Activated CD4-positive, alpha-beta T cell treated with anti-CD3 and anti-CD28 coated beads for 36 hours (primary cell): Measurements from ENCODE around the gene PLK2. TPM values are rescaled to one million over a fixed set of nuclear protein-coding genes. Genes with fewer than 3 reads are reported as not detected.

Experiments
- ATAC-seq: fragments of 200-7000 bp; cut with Tn5 transposase; one replicate; pipeline ENCODE4 v1.10.0; 2021; ENCODE audit warnings: mild to moderate bottlenecking, moderate library complexity
- CTCF ChIA-PET: fragments of 350-600 bp; sonication (Branson Sonifier 250); formaldehyde crosslinking; loops from one replicate; lab custom pipeline; 2021; ENCODE audit warnings: antibody characterized with exemption; lab: Charles Lee
- POLR2A ChIA-PET: fragments of 350-600 bp; sonication (Branson Sonifier 250); formaldehyde crosslinking; loops from one replicate; lab custom pipeline; 2021; ENCODE audit warnings: antibody characterized with exemption, inconsistent platforms; lab: Charles Lee
- DNase-seq: peaks from one replicate; pipeline ENCODE4 v3.0.0-alpha.2; 2020
- H3K27ac Mint-ChIP-seq: one replicate; pipeline ENCODE4 v1.8.0; 2021; ENCODE audit warnings: mixed read lengths
- H3K27me3 Mint-ChIP-seq: one replicate; pipeline ENCODE4 v1.8.0; 2021; ENCODE audit warnings: mixed read lengths
- H3K36me3 Mint-ChIP-seq: one replicate; pipeline ENCODE4 v1.8.0; 2021; ENCODE audit warnings: low read depth, mixed read lengths
- H3K4me1 Mint-ChIP-seq: one replicate; pipeline ENCODE4 v1.8.0; 2021; ENCODE audit warnings: mixed read lengths
- H3K4me3 Mint-ChIP-seq: one replicate; pipeline ENCODE4 v1.8.0; 2021; ENCODE audit warnings: mild to moderate bottlenecking, moderate library complexity, mixed read lengths
- H3K9me3 Mint-ChIP-seq: one replicate; pipeline ENCODE4 v1.8.0; 2021; ENCODE audit warnings: low read depth, mixed read lengths
- intact Hi-C, 2 experiments: fragments of 100-400 bp; cut with DNase I in 1 of 2; cut with micrococcal nuclease in 1 of 2; formaldehyde crosslinking; loops; one replicate each; pipeline versions ENCODE4 v1.14.2 to v1.15.1; 2022 to 2024; cut with DNase I, micrococcal nuclease
- total RNA-seq, 2 experiments: library from RNA; stranded (reverse); gene quantifications; one replicate each; pipeline ENCODE4 v1.2.3, GENCODE V29; 2021

The PLK2 gene
- total RNA-seq, 2 experiments from 2014 or later: 3.0 to 3.8 TPM

DNA sequence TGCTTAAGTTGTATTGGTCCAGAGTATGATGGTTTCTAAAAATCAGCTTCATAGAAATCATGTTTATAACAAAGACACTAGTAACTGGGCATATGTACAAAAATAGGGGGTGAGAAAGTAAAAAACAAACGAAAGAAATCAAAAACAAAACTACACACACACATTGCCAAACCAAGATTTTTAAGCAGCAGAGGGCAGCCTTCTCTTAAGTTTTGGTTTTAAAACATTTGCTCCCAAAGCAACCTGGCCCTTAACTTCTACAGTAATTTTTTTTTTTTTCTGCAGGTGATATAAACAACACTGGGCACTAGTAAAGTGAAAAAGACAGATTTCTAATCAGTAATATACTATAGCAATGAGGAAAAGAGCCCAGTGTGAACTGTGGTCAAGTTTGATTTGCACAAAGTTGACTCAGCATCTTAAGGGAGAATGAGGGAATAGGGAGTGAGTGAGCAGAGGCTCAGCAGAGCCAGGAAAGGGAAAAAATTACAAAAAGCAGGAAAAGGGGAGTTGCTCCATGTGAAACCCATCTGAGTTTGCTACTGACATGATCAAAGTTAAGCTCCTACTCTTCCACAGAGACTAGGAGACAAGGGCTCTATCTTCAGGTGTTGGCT is 18.0 kb upstream of the PLK2 start:
- Mint-ChIP-seq H3K4me3 (no peak overlapping the region), H3K4me1 (no peaks in the 10 kb centered on the region), H3K9me3 (peaks cover 10% of the 10 kb centered on the region), H3K27ac (no peak overlapping the region), H3K27me3 (peaks cover 4% of the 10 kb centered on the region), H3K36me3 (no peaks in the 10 kb centered on the region)
- intact Hi-C loops: loop anchor here (1.0 to 5.0 kb wide), 2 partner anchors 372 to 374 kb away; no protein-coding TSS in a partner anchor
- DNase-seq: no peak
- no peak for ATAC-seq
- POLR2A ChIA-PET: no interaction called here
- CTCF ChIA-PET: interaction anchor here (0.7 to 2.5 kb wide), 3 partner anchors 25 to 1256 kb away, joined by 3 to 12 read pairs (median 6); no protein-coding TSS in a partner anchor

DNA sequence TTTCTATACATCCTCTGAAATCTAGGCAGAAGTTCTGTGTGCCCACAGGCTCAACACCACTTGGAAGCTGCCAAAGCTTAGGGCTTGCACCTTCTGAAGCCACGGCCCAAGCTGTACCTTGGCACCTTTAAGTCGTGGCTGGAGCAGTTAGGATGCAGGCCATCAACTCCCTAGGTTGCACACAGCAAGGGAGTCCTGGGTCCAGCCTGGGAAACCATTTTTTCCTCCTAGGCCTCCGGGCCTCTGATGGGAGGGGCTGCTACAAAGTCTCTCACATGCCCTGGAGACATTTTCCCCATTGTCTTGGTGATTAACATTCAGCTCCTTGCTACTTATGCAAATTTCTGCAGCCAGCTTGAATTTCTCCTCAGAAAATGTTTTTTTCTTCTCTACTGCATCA is 15.5 kb upstream of the PLK2 start:
- intact Hi-C loops: loop anchor here in 1 of 2 experiments (5.0 kb wide), 1 partner anchor 377 kb away; no protein-coding TSS in a partner anchor
- ATAC-seq: no peak
- H3K27ac Mint-ChIP-seq: no peak overlapping the region

DNA sequence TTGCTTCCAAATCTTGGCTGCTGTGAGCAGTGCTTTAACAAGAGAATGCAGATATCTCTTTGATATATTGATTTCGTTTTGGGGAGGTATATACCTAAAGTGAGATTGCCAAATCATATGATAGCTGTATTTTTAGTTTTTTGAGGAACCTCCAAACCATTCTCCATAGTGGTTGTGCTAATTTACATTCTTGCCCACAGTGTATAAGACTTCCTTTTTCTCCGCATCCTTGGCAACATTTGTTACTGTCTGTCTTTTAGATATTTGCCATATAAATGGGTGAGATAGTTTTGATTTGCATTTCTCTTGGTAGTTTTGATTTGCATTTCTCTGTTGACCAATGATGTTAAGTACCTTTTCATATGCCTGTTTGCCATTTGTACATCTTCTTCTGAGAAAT is 10.0 kb upstream of the PLK2 start:
- DNase-seq: no peak
- Mint-ChIP-seq H3K4me3 (no peak overlapping the region), H3K36me3 (no peaks in the 10 kb centered on the region), H3K27ac (no peak overlapping the region), H3K4me1 (peaks cover 6% of the 10 kb centered on the region), H3K27me3 (peaks cover 2% of the 10 kb centered on the region), H3K9me3 (peaks cover 4% of the 10 kb centered on the region)
- ChIA-PET POLR2A (no interaction called here), CTCF (interaction anchor here (1.7 kb wide), 1 partner anchor 9 kb away, joined by 4 read pairs; no protein-coding TSS in a partner anchor)
- intact Hi-C loops: no loop called here
- ATAC-seq: no peak

More for the DNA sequence above, 15.5 kb upstream of the PLK2 start:
- Mint-ChIP-seq H3K36me3 (no peaks in the 10 kb centered on the region), H3K4me3 (no peak overlapping the region), H3K27me3 (peaks cover 4% of the 10 kb centered on the region), H3K4me1 (no peaks in the 10 kb centered on the region), H3K9me3 (peaks cover 10% of the 10 kb centered on the region)
- no peak for DNase-seq
- ChIA-PET POLR2A (no interaction called here), CTCF (interaction anchor here (1.1 to 1.2 kb wide), 2 partner anchors 12 to 13 kb away, joined by 3 read pairs; no protein-coding TSS in a partner anchor)

DNA sequence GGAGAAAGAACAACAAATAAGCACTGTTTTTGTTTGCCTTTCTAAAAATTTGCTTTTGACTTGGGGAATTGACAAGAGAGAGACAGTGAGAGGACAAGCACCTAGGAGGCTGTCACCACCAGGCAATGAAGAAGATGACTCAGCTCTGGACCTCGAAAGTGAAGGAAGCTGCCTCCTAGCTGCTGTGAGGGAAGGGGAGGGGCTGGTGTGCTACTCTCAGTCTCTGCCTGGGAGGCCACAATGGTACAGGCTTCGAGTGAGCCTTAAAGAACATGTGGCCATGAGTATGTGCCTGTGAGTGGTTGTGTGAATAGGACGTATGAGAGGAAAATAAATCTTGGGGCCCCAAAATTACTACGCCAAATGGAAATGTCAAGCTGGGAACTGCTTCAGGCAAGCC is 7.1 kb upstream of the PLK2 start:
- POLR2A ChIA-PET: no interaction called here
- H3K9me3 Mint-ChIP-seq: no peaks in the 10 kb centered on the region
- H3K36me3 Mint-ChIP-seq: no peaks in the 10 kb centered on the region
- intact Hi-C loops: no loop called here
- H3K27me3 Mint-ChIP-seq: no peaks in the 10 kb centered on the region
- DNase-seq: peak; percentile 57
- H3K4me1 Mint-ChIP-seq: peaks cover 6% of the 10 kb centered on the region
- H3K4me3 Mint-ChIP-seq: no peak overlapping the region
- CTCF ChIA-PET: interaction anchor here (0.6 to 1.0 kb wide), 3 partner anchors 57 to 1143 kb away, joined by 3 read pairs; no protein-coding TSS in a partner anchor
- no peak overlapping the region for H3K27ac Mint-ChIP-seq
- peak; percentile 99 for ATAC-seq

DNA sequence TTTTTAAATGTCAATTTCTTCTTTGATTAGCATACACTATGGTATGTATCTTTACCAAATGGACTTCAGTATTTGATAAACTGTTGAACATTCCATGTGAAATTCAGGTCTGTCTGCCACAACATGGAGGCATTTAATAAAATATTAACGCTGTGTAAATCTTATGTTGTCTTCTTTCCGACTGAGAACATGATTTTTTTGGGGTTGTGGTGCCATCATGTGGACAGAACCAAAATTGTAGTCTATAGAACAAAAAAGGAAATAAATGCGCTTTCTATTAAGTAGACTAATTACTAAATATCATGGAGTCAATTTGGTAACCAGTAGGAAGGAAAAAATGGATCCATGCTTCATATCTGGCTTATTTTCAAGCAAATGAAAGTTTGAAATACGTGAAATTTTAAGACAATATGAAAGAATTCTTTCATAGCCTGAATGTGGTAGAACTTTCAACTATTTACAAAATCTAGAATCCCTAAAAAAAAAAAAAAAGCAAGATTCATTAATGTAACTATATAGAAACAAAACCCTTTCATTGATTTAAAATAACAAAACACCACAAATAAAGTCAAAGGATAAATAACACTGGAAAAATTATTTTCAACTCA is 2.8 kb upstream of the PLK2 start:
- DNase-seq: peak; percentile 46
- Mint-ChIP-seq H3K27me3 (peaks cover 11% of the 10 kb centered on the region), H3K9me3 (no peaks in the 10 kb centered on the region), H3K4me1 (peaks cover 15% of the 10 kb centered on the region), H3K36me3 (no peaks in the 10 kb centered on the region), H3K27ac (no peak overlapping the region), H3K4me3 (no peak overlapping the region)
- intact Hi-C loops: loop anchor here (1.0 to 5.0 kb wide), 6 partner anchors 860 to 1560 kb away; partner anchors contain the start of gene GPBP1 (in 1 of the 2)
- ChIA-PET CTCF (interaction anchor here (0.7 to 4.2 kb wide), 15 partner anchors 12 to 1169 kb away, joined by 3 to 16 read pairs (median 4); no protein-coding TSS in a partner anchor), POLR2A (no interaction called here)
- no peak for ATAC-seq

DNA sequence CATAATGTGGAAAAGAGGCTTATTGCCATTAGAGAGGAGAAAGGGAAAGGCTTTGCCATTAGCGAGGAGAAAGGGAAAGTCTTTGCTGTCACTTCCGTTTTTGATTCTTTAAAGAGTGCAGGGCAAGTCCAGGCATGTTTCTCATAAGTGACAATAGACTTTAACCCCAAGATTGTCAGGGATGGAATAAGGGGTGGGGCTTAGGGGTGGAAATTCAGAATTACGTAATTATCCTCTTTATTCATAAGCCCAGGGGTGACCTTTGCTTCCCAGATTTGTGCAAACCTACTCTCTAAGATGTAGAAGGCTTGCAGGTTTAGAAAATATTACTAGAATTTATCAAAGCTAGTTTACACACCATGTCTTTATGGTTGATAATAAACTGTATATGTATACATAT is 2.3 kb upstream of the PLK2 start:
- Mint-ChIP-seq H3K27ac (no peak overlapping the region), H3K4me3 (no peak overlapping the region), H3K9me3 (no peaks in the 10 kb centered on the region), H3K36me3 (no peaks in the 10 kb centered on the region), H3K27me3 (peaks cover 11% of the 10 kb centered on the region), H3K4me1 (peaks cover 14% of the 10 kb centered on the region)
- ATAC-seq: no peak
- ChIA-PET POLR2A (no interaction called here), CTCF (interaction anchor here (0.6 to 4.4 kb wide), 12 partner anchors 11 to 1242 kb away, joined by 3 to 50 read pairs (median 6); no protein-coding TSS in a partner anchor)
- DNase-seq: no peak
- intact Hi-C loops: loop anchor here (1.0 to 5.0 kb wide), 6 partner anchors 860 to 1560 kb away; partner anchors contain the start of gene GPBP1 (in 1 of the 2)

DNA sequence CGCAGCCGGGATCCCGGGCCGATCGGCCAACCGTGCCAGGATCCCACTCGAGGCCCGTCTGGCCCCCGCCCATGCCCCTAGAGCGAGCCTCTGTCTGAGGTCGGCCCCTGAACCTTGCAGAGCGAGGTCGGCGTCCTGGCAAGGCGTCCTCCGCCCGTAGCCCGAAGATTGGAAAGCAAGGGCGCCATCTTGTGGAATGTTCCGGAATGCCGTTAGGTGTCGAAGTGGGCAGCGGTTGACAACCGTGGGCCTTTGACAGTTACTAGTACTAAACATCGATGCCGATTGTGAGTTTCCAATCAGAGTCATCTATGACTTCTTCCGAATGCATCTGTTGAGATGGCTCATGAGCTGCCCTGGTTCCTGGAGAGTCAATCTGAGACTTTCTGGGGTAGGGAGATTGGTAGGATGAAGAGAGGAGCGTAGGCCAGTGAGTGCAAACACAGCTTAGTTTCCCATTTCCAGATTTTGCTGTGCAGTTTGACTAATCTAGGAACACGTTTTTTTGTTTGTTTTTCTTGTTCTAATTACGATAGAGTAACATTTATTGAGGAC is 923 bp upstream of the PLK2 start:
- H3K36me3 Mint-ChIP-seq: peaks cover 2% of the 10 kb centered on the region
- peak overlapping the region; percentile 69 for H3K4me3 Mint-ChIP-seq
- CTCF ChIA-PET: interaction anchor here (0.5 to 4.4 kb wide), 25 partner anchors 9 to 1308 kb away, joined by 3 to 50 read pairs (median 4); no protein-coding TSS in a partner anchor
- H3K9me3 Mint-ChIP-seq: no peaks in the 10 kb centered on the region
- H3K27ac Mint-ChIP-seq: peak overlapping the region; percentile 11
- POLR2A ChIA-PET: interaction anchor here (0.7 to 0.9 kb wide), 2 partner anchors 134 to 1162 kb away, joined by 3 read pairs; no protein-coding TSS in a partner anchor
- peaks cover 8% of the 10 kb centered on the region for H3K4me1 Mint-ChIP-seq
- peaks cover 11% of the 10 kb centered on the region for H3K27me3 Mint-ChIP-seq
- DNase-seq (peak; percentile 93), ATAC-seq (peak; percentile 81)
- intact Hi-C loops: loop anchor here (1.0 to 5.0 kb wide), 14 partner anchors 573 to 1559 kb away; partner anchors contain the start of gene GPBP1 (in 1 of the 2)

DNA sequence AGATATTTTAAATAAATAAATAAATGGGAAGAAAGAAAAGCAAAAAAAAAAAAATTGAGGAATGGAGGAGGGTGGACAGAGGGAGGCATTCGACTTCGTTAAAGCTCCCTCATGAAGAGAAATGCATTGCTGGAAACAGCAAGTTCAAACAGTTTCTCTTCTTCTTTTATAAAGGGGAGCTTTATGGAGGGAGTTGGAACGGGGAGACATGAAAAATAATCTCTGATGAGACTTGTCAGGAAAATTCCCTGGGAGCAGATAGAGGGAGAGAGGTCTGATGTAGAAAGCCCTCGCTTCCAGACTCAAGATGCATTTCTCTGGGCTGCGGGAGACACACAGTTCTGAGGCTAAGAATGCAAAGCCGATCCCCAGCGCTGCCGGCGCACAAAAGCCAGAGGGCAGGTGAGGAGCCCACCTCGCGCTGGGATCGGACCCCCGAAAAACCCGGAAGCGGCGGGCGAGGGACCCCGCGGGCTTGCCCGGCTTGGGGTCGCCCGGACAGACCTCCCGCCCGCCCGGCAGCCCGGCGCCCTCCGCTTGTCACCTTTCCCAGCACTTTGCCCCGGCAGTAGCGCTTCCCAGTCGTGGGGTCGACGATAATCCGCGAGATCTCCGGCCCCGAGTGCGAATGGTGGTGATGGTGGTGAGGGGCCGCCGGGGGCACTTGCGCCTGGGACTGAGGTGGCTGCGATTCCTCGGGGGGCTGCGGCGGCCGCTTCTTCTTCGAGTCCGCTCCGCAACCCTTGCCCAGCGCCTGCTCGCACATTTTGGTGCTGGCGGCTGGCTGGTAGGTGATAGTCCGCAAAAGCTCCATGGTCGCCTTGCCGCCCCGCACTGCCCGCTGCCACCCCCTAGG is 512 bp downstream of the PLK2 start:
- ATAC-seq (no peak), DNase-seq (no peak)
- ChIA-PET POLR2A (interaction anchor here (0.6 kb wide), 1 partner anchor 74 kb away, joined by 7 read pairs; no protein-coding TSS in a partner anchor), CTCF (interaction anchor here (0.6 to 4.4 kb wide), 7 partner anchors 9 to 1162 kb away, joined by 3 to 50 read pairs (median 5); no protein-coding TSS in a partner anchor)
- intact Hi-C loops: loop anchor here (1.0 to 5.0 kb wide), 14 partner anchors 571 to 1557 kb away; partner anchors contain the start of gene GPBP1 (in 1 of the 2)
- Mint-ChIP-seq H3K4me3 (peak overlapping the region; percentile 69), H3K9me3 (no peaks in the 10 kb centered on the region), H3K4me1 (peaks cover 8% of the 10 kb centered on the region), H3K36me3 (peaks cover 3% of the 10 kb centered on the region), H3K27ac (peak overlapping the region; percentile 42), H3K27me3 (peaks cover 11% of the 10 kb centered on the region)

DNA sequence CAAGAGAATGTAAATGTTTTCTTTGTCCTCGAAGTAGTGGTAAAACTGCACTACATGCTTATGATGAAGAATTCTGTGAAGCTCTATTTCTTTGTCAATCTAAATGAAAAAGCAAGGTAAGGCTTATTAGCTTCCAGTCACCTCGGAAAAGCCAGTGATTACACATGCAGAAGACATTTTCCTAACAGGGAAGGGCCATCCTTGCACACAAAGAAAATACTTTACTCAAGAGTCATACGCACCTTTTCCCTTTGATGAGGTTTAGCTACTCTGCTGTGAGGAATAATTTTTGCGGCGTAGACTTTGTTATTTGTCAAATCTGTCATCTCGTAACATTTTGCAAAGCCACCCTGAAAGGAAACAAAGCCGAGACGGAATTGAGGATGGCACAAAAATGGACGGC is 1.1 kb downstream of the PLK2 start:
- ChIA-PET CTCF (interaction anchor here (0.6 to 4.4 kb wide), 5 partner anchors 8 to 1161 kb away, joined by 3 to 50 read pairs (median 9); no protein-coding TSS in a partner anchor), POLR2A (interaction anchor here (0.6 kb wide), 1 partner anchor 75 kb away, joined by 7 read pairs; no protein-coding TSS in a partner anchor)
- no peak for DNase-seq
- intact Hi-C loops: no loop called here
- Mint-ChIP-seq H3K4me3 (peak overlapping the region; percentile 69), H3K27me3 (peaks cover 11% of the 10 kb centered on the region), H3K36me3 (peaks cover 3% of the 10 kb centered on the region), H3K9me3 (no peaks in the 10 kb centered on the region), H3K27ac (no peak overlapping the region), H3K4me1 (peaks cover 8% of the 10 kb centered on the region)
- no peak for ATAC-seq

DNA sequence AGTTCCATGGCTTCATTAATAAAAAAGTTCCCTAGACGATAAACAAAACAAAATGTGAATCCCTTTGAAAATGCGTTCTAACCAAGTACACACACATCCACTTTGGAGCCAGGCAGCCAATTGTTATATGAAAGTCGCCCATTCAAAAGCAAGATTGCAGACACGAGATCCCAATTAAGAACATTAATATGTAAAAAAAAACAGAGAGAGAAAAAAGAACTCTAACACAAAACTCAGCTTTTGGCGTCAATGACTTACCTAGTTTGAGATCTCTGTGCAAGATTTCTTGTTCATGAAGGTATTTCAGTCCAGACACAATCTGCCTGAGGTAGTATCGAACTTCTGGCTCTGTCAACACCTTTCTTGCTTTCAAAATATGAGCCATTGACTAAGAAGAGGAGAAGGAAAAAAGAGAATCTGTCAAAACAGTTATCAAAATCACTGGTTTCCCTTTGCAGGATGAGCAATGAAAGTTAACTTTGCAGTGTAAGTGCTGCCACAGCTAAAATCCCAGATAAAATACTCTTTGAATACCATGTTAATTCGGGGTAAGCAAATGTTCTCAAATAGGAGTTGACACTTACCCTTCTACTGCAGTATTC is 1.6 kb downstream of the PLK2 start:
- no peak overlapping the region for H3K4me3 Mint-ChIP-seq

More for the DNA sequence above, 1.6 kb downstream of the PLK2 start:
- ChIA-PET CTCF (interaction anchor here (1.5 to 4.4 kb wide), 3 partner anchors 680 to 1160 kb away, joined by 5 to 50 read pairs (median 9); no protein-coding TSS in a partner anchor), POLR2A (no interaction called here)
- ATAC-seq: no peak
- Mint-ChIP-seq H3K27ac (no peak overlapping the region), H3K36me3 (peaks cover 3% of the 10 kb centered on the region), H3K9me3 (no peaks in the 10 kb centered on the region), H3K4me1 (peaks cover 8% of the 10 kb centered on the region), H3K27me3 (peaks cover 11% of the 10 kb centered on the region)
- no peak for DNase-seq
- intact Hi-C loops: no loop called here
